DND-41 (cell line): ENCODE data around the gene EAF1.
"Not testable (repeated sequence)": the region's sequence is repeated elsewhere in the genome, so short reads cannot be mapped to it uniquely, and the experiment has no call there.

ENCODE experiments used
- CTCF ChIP-seq: IDR thresholded peaks from 2 replicates; pipeline ENCODE4 v1.5.1; 2012; ENCODE audit warnings: borderline replicate concordance, low read length, moderate library complexity, mild to moderate bottlenecking; ENCODE audit not compliant: poor library complexity, severe bottlenecking; ENCODE audit errors: extremely low read depth
- EZH2 ChIP-seq: IDR thresholded peaks from 3 replicates; pipeline ENCODE4 v1.6.1; 2012; ENCODE audit warnings: borderline replicate concordance, low read depth, mild to moderate bottlenecking, moderate library complexity, low read length, inconsistent platforms; ENCODE audit not compliant: severe bottlenecking

- TF ChIP-seq CTCF, EZH2: not testable (repeated sequence)
These were observed 34.1 kb upstream of the EAF1 start for GRCh38 chr3:15393252-15393651.
